ENCODE data around the gene SLC25A23. TPM values are rescaled to one million over a fixed set of nuclear protein-coding genes. Genes with fewer than 3 reads are reported as not detected.
A peak's percentile ranks its signal among the peaks of the same experiment; 100 is the strongest.

SLC25A23 gene
- total and polyA plus RNA-seq, 2 experiments from 2014 or later: 25.7 to 96.4 TPM

DNA sequence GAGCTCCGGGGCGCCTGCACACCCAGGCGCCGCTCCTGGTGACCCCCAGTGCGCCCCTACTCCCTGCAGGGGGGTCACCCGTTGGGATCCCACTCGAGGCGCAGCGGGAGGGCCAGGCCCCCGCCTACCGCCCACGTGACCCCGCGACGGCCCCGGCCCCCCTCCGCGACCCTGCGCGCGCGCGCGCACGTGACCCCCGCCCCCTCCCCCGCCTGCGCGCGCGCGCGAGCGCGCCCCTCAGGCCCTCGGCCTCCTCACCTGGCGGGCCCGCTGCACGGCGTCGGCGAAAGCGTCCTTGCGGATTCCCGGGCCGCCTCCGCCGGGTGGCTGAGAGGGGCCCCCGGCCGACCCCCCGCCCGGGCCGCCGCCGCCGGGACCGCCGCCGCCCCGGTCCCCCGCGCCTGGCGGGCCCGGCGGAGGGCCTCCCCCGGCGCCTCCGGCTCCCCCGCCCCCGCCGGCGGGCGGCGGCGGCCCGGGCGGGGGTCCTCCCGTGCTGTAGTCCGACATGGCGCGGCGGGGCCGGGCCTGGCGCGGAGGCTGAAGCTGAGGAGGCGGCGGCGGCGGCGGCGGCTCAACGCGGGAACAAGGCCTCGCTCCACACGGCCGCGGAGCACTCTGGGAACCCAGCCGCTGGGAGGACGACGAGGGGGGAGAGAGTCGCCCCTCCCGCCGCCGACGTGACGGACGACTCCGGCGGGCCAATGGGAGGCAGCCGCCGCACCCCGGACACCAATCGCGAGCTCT, 35.2 kb downstream of the SLC25A23 start, which contains the start of gene KHSRP:
KHSRP (minus strand) TSS at position 617 of the 744 bp plus-strand sequence; CDS start at position 507, 110 bp downstream.
- peaks cover 24% of the 10 kb centered on the region for H3K36me3 ChIP-seq (ENCODE audit: insufficient read depth)
- H3K4me1 ChIP-seq (ENCODE audit: insufficient read depth): peaks cover 8% of the 10 kb centered on the region; the same call in 1 of the 2 replicates
- peak within 1 kb of the TSS; percentile 91 for H3K4me2 ChIP-seq
- H3K9me3 Mint-ChIP-seq: peaks cover 9% of the 10 kb centered on the region
- H3F3A ChIP-seq (replicated peaks; ENCODE audit: low read depth): 0 out of 2 replicates have a peak, but pooled peaks cover 4% of the 10 kb centered on the region
- H3K27me3 Mint-ChIP-seq (ENCODE audit: insufficient read depth, low read depth, poor library complexity): peaks cover 15% of the 10 kb centered on the region
- H3K79me2 ChIP-seq (replicated peaks; ENCODE audit: insufficient read depth): peaks cover 48% of the 10 kb centered on the region
- H3K36me3 Mint-ChIP-seq (ENCODE audit: low read depth): peaks cover 56% of the 10 kb centered on the region
- peak within 1 kb of the TSS; percentile 92 for H3K4me3 Mint-ChIP-seq
- TF ChIP-seq CREB1 (CRISPR knock-in tag; IDR thresholded peaks at IDR 0.05; ENCODE audit: low read depth): peak; percentile 77
- no peak for TF ChIP-seq ZNF114 (CRISPR knock-in tag; IDR thresholded peaks at IDR 0.05)
- no peak for TF ChIP-seq JUNB (IDR thresholded peaks at IDR 0.05; ENCODE audit: unreplicated experiment)
- TF ChIP-seq, protein P1, sequence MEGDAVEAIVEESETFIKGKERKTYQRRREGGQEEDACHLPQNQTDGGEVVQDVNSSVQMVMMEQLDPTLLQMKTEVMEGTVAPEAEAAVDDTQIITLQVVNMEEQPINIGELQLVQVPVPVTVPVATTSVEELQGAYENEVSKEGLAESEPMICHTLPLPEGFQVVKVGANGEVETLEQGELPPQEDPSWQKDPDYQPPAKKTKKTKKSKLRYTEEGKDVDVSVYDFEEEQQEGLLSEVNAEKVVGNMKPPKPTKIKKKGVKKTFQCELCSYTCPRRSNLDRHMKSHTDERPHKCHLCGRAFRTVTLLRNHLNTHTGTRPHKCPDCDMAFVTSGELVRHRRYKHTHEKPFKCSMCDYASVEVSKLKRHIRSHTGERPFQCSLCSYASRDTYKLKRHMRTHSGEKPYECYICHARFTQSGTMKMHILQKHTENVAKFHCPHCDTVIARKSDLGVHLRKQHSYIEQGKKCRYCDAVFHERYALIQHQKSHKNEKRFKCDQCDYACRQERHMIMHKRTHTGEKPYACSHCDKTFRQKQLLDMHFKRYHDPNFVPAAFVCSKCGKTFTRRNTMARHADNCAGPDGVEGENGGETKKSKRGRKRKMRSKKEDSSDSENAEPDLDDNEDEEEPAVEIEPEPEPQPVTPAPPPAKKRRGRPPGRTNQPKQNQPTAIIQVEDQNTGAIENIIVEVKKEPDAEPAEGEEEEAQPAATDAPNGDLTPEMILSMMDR (conservative IDR thresholded peaks at IDR 0.05; ENCODE audit: low read depth in 2 of 2): no peak
- TF ChIP-seq POLR2AphosphoS5 (IDR thresholded peaks at IDR 0.05; ENCODE audit: low read depth): peak; percentile 83
- peaks cover 13% of the 10 kb centered on the region for H3K4me1 Mint-ChIP-seq
- DNase-seq (ENCODE audit: low spot score) (peak; percentile 45), ATAC-seq (no peak)
- H3K27me3 ChIP-seq (ENCODE audit: insufficient read depth): no peaks in the 10 kb centered on the region
- peak within 1 kb of the TSS; percentile 97 for H3K4me3 ChIP-seq
- 0 out of 2 replicates have a peak within 1 kb of the TSS, but pooled peaks have one; percentile 63 for H3K27ac ChIP-seq (ENCODE audit: low read depth)
- H3K9me2 ChIP-seq (ENCODE audit: insufficient read depth): peaks cover 7% of the 10 kb centered on the region; the same call in 1 of the 2 replicates
- no peak within 1 kb of the TSS for H2AFZ ChIP-seq
- peaks cover 37% of the 10 kb centered on the region for H4K20me1 ChIP-seq (replicated peaks; ENCODE audit: insufficient read depth)
- peak within 1 kb of the TSS; percentile 84 for H3K27ac Mint-ChIP-seq

- Mint-ChIP-seq H3K4me1 (peaks cover 13% of the 10 kb centered on the region), H3K9me3 (peaks cover 9% of the 10 kb centered on the region), H3K27me3 (ENCODE audit: insufficient read depth, low read depth, poor library complexity) (peaks cover 15% of the 10 kb centered on the region), H3K4me3 (peak overlapping the region; percentile 92), H3K36me3 (ENCODE audit: low read depth) (peaks cover 63% of the 10 kb centered on the region), H3K27ac (peak overlapping the region; percentile 84)
- peaks cover 42% of the 10 kb centered on the region for H4K20me1 ChIP-seq (replicated peaks; ENCODE audit: insufficient read depth)
- DNase-seq (ENCODE audit: low spot score) (peak; percentile 74), ATAC-seq (peak; percentile 10)
- H3K4me1 ChIP-seq (ENCODE audit: insufficient read depth): peaks cover 8% of the 10 kb centered on the region; the same call in 1 of the 2 replicates
- peak overlapping the region; percentile 97 for H3K4me3 ChIP-seq
- H2AFZ ChIP-seq: no peak overlapping the region
- peaks cover 53% of the 10 kb centered on the region for H3K79me2 ChIP-seq (replicated peaks; ENCODE audit: insufficient read depth)
- H3K36me3 ChIP-seq (ENCODE audit: insufficient read depth): peaks cover 30% of the 10 kb centered on the region
- peak overlapping the region; percentile 91 for H3K4me2 ChIP-seq
- peaks cover 7% of the 10 kb centered on the region; the same call in 1 of the 2 replicates for H3K9me2 ChIP-seq (ENCODE audit: insufficient read depth)
- 0 out of 2 replicates have a peak, but pooled peaks cover 4% of the 10 kb centered on the region for H3F3A ChIP-seq (replicated peaks; ENCODE audit: low read depth)
- H3K27ac ChIP-seq (ENCODE audit: low read depth): 0 out of 2 replicates have a peak overlapping the region, but pooled peaks have one; percentile 63
- no peaks in the 10 kb centered on the region for H3K27me3 ChIP-seq (ENCODE audit: insufficient read depth)
- TF ChIP-seq, protein P2, sequence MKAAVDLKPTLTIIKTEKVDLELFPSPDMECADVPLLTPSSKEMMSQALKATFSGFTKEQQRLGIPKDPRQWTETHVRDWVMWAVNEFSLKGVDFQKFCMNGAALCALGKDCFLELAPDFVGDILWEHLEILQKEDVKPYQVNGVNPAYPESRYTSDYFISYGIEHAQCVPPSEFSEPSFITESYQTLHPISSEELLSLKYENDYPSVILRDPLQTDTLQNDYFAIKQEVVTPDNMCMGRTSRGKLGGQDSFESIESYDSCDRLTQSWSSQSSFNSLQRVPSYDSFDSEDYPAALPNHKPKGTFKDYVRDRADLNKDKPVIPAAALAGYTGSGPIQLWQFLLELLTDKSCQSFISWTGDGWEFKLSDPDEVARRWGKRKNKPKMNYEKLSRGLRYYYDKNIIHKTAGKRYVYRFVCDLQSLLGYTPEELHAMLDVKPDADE (IDR thresholded peaks at IDR 0.05): no peak
- TF ChIP-seq, protein P1 (conservative IDR thresholded peaks at IDR 0.05; ENCODE audit: low read depth in 2 of 2): no peak
- TF ChIP-seq EZH2phosphoT487 (IDR thresholded peaks at IDR 0.05; ENCODE audit: unreplicated experiment): no peak
- TF ChIP-seq POLR2AphosphoS5 (IDR thresholded peaks at IDR 0.05; ENCODE audit: low read depth): no peak
- TF ChIP-seq NANOG (IDR thresholded peaks at IDR 0.05; ENCODE audit: borderline replicate concordance): no peak
- TF ChIP-seq CREB1 (CRISPR knock-in tag; IDR thresholded peaks at IDR 0.05; ENCODE audit: low read depth): no peak
- no peak for TF ChIP-seq ZNF114 (CRISPR knock-in tag; IDR thresholded peaks at IDR 0.05)
- TF ChIP-seq ZNF331 (CRISPR knock-in tag; IDR thresholded peaks at IDR 0.05; ENCODE audit: low read depth): no peak
- TF ChIP-seq JUNB (IDR thresholded peaks at IDR 0.05; ENCODE audit: unreplicated experiment): no peak
- no peak for TF ChIP-seq EZH2 (IDR thresholded peaks at IDR 0.05; ENCODE audit: low read depth, unreplicated experiment)
- TF ChIP-seq, protein P3, sequence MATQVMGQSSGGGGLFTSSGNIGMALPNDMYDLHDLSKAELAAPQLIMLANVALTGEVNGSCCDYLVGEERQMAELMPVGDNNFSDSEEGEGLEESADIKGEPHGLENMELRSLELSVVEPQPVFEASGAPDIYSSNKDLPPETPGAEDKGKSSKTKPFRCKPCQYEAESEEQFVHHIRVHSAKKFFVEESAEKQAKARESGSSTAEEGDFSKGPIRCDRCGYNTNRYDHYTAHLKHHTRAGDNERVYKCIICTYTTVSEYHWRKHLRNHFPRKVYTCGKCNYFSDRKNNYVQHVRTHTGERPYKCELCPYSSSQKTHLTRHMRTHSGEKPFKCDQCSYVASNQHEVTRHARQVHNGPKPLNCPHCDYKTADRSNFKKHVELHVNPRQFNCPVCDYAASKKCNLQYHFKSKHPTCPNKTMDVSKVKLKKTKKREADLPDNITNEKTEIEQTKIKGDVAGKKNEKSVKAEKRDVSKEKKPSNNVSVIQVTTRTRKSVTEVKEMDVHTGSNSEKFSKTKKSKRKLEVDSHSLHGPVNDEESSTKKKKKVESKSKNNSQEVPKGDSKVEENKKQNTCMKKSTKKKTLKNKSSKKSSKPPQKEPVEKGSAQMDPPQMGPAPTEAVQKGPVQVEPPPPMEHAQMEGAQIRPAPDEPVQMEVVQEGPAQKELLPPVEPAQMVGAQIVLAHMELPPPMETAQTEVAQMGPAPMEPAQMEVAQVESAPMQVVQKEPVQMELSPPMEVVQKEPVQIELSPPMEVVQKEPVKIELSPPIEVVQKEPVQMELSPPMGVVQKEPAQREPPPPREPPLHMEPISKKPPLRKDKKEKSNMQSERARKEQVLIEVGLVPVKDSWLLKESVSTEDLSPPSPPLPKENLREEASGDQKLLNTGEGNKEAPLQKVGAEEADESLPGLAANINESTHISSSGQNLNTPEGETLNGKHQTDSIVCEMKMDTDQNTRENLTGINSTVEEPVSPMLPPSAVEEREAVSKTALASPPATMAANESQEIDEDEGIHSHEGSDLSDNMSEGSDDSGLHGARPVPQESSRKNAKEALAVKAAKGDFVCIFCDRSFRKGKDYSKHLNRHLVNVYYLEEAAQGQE (IDR thresholded peaks at IDR 0.05; ENCODE audit: unreplicated experiment): no peak
These were observed 35.9 kb downstream of the SLC25A23 start for GRCh38 chr19:6423499-6424194.
